Cardiac muscle cell (in vitro differentiated cells and primary cell): Measurements from ENCODE around the gene FOXI1. TPM values are rescaled to one million over a fixed set of nuclear protein-coding genes. Genes with fewer than 3 reads are reported as not detected.

Experiments used
- DNase-seq, 2 donors: peaks; one replicate each; pipeline versions ENCODE4 v3.0.0 to v3.0.0-alpha.2; 2010 to 2017; ENCODE audit warnings: low read depth in 1 of 2, low spot score in 1 of 2
- H3K27ac ChIP-seq: fragments of 200-600 bp; sonication (generic); 2 replicates; pipeline ENCODE4 v1.5.1; 2016
- H3K27me3 ChIP-seq: fragments of 200-600 bp; sonication (generic); 2 replicates; pipeline ENCODE4 v1.6.0; 2016; ENCODE audit warnings: control low read depth
- H3K36me3 ChIP-seq: fragments of 200-600 bp; sonication (generic); 2 replicates; pipeline ENCODE4 v1.5.1; 2016; ENCODE audit warnings: control low read depth
- H3K4me1 ChIP-seq: fragments of 200-600 bp; sonication (generic); 2 replicates; pipeline ENCODE4 v1.8.1; 2017; ENCODE audit warnings: low read depth, mild to moderate bottlenecking, mixed run types
- H3K4me3 ChIP-seq: fragments of 200-600 bp; sonication (generic); 2 replicates; pipeline ENCODE4 v1.5.1; 2016; ENCODE audit warnings: mild to moderate bottlenecking
- H3K9me3 ChIP-seq: fragments of 200-600 bp; sonication (generic); 2 replicates; pipeline ENCODE4 v1.5.1; 2017; ENCODE audit warnings: low read depth, mild to moderate bottlenecking, control low read depth
- polyA plus RNA-seq: library from polyadenylated mRNA; unstranded; fragments of >200 nt; fragmentation: Nextera tagmentation; extraction: Ambion mirVana; gene quantifications from 2 replicates; pipeline ENCODE4 v1.2.1, GENCODE V29; 2016
- total RNA-seq: library from RNA; depleted of rRNA; stranded (reverse); fragments of >200 nt; gene quantifications from 2 replicates; pipeline ENCODE4 v1.2.3, GENCODE V29; 2016
- TF ChIP-seq, protein P1 (sequence below): IDR thresholded peaks from 2 replicates; pipeline ENCODE4 v1.5.1; 2012; ENCODE audit warnings: low read depth, mild to moderate bottlenecking, low read length

FOXI1 gene
- total RNA-seq (not detected in 2 replicates), polyA plus RNA-seq (not detected in 2 replicates)

DNA sequence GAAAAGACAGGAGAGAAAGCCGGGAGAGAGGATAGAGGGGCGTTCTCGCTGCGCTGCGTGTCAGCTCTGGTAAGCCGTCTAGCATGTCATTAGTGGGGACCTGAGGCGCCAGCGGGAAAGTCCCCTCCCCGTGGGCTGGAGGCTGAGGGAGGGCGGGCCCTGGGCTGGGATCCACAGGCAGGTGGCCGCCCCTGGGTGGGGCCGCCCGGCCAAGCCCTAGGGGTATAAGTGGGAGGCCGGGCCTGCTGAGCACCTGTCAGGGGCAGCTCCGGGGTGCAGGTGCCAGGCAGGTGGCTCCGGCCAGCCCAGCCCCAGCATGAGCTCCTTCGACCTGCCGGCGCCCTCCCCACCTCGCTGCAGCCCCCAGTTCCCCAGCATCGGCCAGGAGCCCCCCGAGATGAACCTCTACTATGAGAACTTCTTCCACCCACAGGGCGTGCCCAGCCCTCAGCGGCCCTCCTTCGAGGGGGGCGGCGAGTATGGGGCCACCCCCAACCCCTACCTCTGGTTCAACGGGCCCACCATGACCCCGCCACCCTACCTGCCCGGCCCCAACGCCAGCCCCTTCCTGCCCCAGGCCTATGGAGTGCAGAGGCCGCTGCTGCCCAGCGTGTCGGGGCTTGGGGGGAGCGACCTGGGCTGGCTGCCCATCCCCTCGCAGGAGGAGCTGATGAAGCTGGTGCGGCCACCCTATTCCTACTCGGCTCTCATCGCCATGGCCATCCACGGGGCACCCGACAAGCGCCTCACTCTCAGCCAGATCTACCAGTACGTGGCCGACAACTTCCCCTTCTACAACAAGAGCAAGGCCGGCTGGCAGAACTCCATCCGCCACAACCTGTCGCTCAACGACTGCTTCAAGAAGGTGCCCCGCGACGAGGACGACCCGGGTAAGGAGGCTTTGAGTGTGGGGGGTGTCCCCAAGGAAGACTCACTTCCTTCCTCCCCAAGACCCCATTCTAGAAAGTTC, at the start of gene FOXI1:
Gene FOXI1 (plus strand): TSS at position 256 of the 970 bp plus-strand sequence. CDS start 61 bp downstream, at position 317.
- TF ChIP-seq, protein P1, sequence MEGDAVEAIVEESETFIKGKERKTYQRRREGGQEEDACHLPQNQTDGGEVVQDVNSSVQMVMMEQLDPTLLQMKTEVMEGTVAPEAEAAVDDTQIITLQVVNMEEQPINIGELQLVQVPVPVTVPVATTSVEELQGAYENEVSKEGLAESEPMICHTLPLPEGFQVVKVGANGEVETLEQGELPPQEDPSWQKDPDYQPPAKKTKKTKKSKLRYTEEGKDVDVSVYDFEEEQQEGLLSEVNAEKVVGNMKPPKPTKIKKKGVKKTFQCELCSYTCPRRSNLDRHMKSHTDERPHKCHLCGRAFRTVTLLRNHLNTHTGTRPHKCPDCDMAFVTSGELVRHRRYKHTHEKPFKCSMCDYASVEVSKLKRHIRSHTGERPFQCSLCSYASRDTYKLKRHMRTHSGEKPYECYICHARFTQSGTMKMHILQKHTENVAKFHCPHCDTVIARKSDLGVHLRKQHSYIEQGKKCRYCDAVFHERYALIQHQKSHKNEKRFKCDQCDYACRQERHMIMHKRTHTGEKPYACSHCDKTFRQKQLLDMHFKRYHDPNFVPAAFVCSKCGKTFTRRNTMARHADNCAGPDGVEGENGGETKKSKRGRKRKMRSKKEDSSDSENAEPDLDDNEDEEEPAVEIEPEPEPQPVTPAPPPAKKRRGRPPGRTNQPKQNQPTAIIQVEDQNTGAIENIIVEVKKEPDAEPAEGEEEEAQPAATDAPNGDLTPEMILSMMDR = no peak
- Histone ChIP-seq H3K27ac (no peak within 1 kb of the TSS), H3K4me1 (no peaks in the 10 kb centered on the region), H3K4me3 (no peak within 1 kb of the TSS), H3K9me3 (no peaks in the 10 kb centered on the region), H3K27me3 (no peaks in the 10 kb centered on the region), H3K36me3 (no peaks in the 10 kb centered on the region)
- no peak for DNase-seq

DNA sequence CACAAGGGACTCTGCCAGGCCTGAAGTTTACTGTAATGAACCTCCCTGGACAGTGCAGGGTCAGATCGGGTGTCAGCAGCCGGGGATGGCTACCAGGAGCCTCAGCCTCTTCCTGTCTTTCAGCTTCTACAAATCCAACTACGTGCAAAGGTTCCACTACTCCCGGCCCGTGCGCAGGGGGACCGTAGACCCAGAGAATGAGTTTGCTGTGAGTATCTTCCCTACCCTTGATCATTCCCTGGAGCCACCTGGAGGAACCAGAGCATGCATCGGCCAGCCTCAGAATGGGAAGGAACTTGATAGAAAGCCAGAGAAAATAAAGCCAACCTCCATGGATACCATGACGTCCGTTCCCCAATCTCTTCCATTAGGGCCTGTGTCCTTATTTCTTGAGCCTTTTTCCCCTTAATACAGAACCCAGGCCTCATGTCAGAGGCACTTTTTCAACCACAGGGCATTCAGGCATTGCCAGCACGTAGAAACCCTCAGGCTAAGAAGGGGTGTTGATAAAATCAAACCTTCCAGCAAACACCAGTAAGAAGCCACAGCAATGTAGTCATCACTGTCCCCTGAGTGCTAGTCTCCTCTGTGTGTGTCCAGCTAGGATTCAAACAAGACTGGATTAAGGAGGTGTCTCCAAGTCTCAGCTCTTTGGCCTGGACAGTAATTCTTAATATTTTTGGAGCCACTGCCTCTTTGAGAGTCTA, 49.0 kb upstream of the FOXI1 start:
- Histone ChIP-seq H3K27me3 (no peaks in the 10 kb centered on the region), H3K4me3 (no peak overlapping the region), H3K9me3 (no peaks in the 10 kb centered on the region), H3K27ac (no peak overlapping the region), H3K36me3 (no peaks in the 10 kb centered on the region), H3K4me1 (no peaks in the 10 kb centered on the region)
- no peak for DNase-seq
- TF ChIP-seq, protein P1 = no peak

DNA sequence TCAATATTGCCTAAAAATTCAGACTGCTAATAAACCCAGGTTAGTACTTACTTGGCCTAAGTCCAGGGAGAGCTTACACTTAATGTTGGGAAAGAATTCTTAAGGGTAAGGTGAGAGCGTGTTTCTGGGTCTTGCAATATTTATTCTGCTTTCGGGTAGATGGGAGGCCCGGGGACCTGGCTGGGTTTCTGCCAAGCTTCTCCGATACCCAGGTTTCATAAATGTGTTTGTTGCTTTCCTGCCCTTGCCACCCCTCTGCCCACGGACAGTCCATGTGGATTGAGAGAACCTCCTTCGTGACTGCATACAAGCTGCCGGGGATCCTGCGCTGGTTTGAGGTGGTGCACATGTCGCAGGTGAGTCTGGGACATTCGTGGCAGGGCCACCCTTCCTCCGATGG, 48.4 kb upstream of the FOXI1 start:
- TF ChIP-seq, protein P1 = no peak
- no peaks in the 10 kb centered on the region for H3K9me3 ChIP-seq
- H3K4me1 ChIP-seq = no peaks in the 10 kb centered on the region
- no peaks in the 10 kb centered on the region for H3K36me3 ChIP-seq
- DNase-seq = no peak
- H3K27me3 ChIP-seq = no peaks in the 10 kb centered on the region
- H3K27ac ChIP-seq = no peak overlapping the region
- H3K4me3 ChIP-seq = no peak overlapping the region

DNA sequence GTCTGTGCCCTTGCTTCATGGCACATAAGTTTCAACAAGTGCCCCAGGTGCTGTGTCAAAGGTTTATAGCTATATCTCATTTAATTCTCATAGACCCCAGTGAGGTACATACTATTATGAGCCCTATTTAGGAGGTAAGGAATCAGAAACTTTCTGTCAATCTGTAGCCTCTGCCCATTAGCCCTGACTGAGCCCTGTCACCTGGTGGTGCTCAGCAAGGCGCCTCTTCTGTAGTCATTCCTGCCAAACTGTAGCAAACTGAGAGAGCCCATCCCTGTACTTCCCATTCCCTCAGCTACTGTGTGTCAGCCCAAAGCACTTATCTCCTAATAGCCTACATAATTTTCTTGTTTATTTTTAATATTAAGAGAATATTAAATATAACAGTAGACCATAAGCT, 46.5 kb upstream of the FOXI1 start:
- TF ChIP-seq, protein P1 = no peak
- no peak overlapping the region for H3K27ac ChIP-seq
- no peaks in the 10 kb centered on the region for H3K4me1 ChIP-seq
- H3K27me3 ChIP-seq = no peaks in the 10 kb centered on the region
- no peaks in the 10 kb centered on the region for H3K36me3 ChIP-seq
- H3K9me3 ChIP-seq = no peaks in the 10 kb centered on the region
- no peak for DNase-seq
- no peak overlapping the region for H3K4me3 ChIP-seq

DNA sequence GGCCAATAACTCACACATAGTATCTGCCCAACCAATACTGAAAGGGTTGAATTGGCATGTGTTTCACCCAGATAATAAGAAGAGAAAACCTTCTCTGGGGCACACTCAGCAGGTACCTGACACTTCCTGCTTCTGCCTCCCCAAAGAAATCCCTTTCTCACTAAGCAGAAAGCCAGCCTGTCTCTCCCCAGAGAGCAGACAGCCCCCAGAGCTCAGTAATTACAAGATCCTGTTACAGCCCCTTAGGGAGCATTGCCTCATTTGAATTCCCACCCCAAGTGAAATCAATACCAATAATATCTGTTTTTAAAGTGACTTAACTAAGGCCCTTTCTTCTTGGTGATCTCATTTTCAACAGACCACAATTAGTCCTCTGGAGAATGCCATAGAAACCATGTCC, 38.5 kb upstream of the FOXI1 start:
- Histone ChIP-seq H3K4me3 (no peak overlapping the region), H3K27ac (no peak overlapping the region), H3K27me3 (no peaks in the 10 kb centered on the region), H3K4me1 (no peaks in the 10 kb centered on the region), H3K36me3 (no peaks in the 10 kb centered on the region), H3K9me3 (no peaks in the 10 kb centered on the region)
- DNase-seq = no peak
- TF ChIP-seq, protein P1 = no peak
